Karpas-422 (cell line): Measurements from ENCODE around the gene SLC1A2. TPM values are rescaled to one million over a fixed set of nuclear protein-coding genes. Genes with fewer than 3 reads are reported as not detected.

ENCODE experiments used
- DNase-seq: peaks from one replicate; pipeline ENCODE4 v3.0.0-alpha.2; 2015
- H2AFZ ChIP-seq: fragments of 200-600 bp; sonication (generic); 2 replicates; pipeline ENCODE4 v1.6.1; 2014; ENCODE audit warnings: antibody characterized with exemption, low read length, mixed read lengths
- H3K27ac ChIP-seq: fragments of 200-600 bp; sonication (generic); 2 replicates; pipeline ENCODE4 v1.5.1; 2014; ENCODE audit warnings: mild to moderate bottlenecking, low read length, moderate library complexity
- H3K27me3 ChIP-seq: fragments of 200-600 bp; sonication (generic); 2 replicates; pipeline ENCODE4 v1.6.1; 2014; ENCODE audit warnings: low read length, mixed read lengths
- H3K36me3 ChIP-seq: fragments of 200-600 bp; sonication (generic); 2 replicates; pipeline ENCODE4 v1.6.1; 2014; ENCODE audit warnings: low read length, mixed read lengths; ENCODE audit not compliant: insufficient read depth
- H3K4me1 ChIP-seq: fragments of 200-600 bp; sonication (generic); 2 replicates; pipeline ENCODE4 v1.6.1; 2014; ENCODE audit warnings: mild to moderate bottlenecking, low read length, mixed read lengths
- H3K4me2 ChIP-seq: fragments of 200-600 bp; sonication (generic); 2 replicates; pipeline ENCODE4 v1.6.1; 2014; ENCODE audit warnings: low read length, low read depth, mild to moderate bottlenecking; ENCODE audit not compliant: poor library complexity, severe bottlenecking
- H3K4me3 ChIP-seq: fragments of 200-600 bp; sonication (generic); 2 replicates; pipeline ENCODE4 v1.5.1; 2014; ENCODE audit warnings: mild to moderate bottlenecking, antibody characterized with exemption, low read length, mixed read lengths
- H3K79me2 ChIP-seq: fragments of 200-600 bp; sonication (generic); 2 replicates; pipeline ENCODE4 v1.6.1; 2014; ENCODE audit warnings: mild to moderate bottlenecking, low read length, mixed read lengths
- H3K9ac ChIP-seq: fragments of 200-600 bp; sonication (generic); 2 replicates; pipeline ENCODE4 v1.6.0; 2014; ENCODE audit warnings: low read length
- H3K9me2 ChIP-seq: fragments of 200-600 bp; sonication (generic), shearing (Covaris generic); replicated peaks from 2 replicates; pipeline ENCODE4 v1.6.0; 2014; ENCODE audit warnings: mild to moderate bottlenecking, low read length, moderate library complexity; ENCODE audit not compliant: insufficient read depth
- H3K9me3 ChIP-seq: fragments of 300-700, 200-600 bp; sonication (generic); 2 replicates; pipeline ENCODE4 v1.6.1; 2014; ENCODE audit warnings: low read length, mixed read lengths
- H4K20me1 ChIP-seq: fragments of 200-600 bp; sonication (generic); 2 replicates; pipeline ENCODE4 v1.6.1; 2014; ENCODE audit warnings: mild to moderate bottlenecking, antibody characterized with exemption, low read length, low read depth; ENCODE audit not compliant: insufficient read depth
- total RNA-seq: library from RNA; depleted of rRNA; stranded (reverse); fragments of >200 nt; shearing (Covaris generic); gene quantifications from 2 replicates; pipeline ENCODE4 v1.2.3, GENCODE V29; 2014; ENCODE audit warnings: low replicate concordance

The SLC1A2 gene
- total RNA-seq, 1 experiment from 2014 or later: not detected

GRCh38 chr11:35390737-35391682 lies 28.3 kb downstream of the SLC1A2 start:
- peak; percentile 71 for DNase-seq
- Histone ChIP-seq H3K79me2 (no peaks in the 10 kb centered on the region), H3K27ac (no peak overlapping the region), H3K4me3 (peak overlapping the region; percentile 22; the same call in 1 of the 2 replicates), H3K9me2 (no peaks in the 10 kb centered on the region), H3K9ac (no peak overlapping the region), H3K4me2 (peak overlapping the region; percentile 55), H3K9me3 (no peaks in the 10 kb centered on the region), H4K20me1 (no peaks in the 10 kb centered on the region; the same call in 1 of the 2 replicates), H3K27me3 (no peaks in the 10 kb centered on the region), H2AFZ (no peak overlapping the region), H3K4me1 (peaks cover 29% of the 10 kb centered on the region), H3K36me3 (no peaks in the 10 kb centered on the region)

- no peak overlapping the region for H3K4me3 ChIP-seq
- no peaks in the 10 kb centered on the region; the same call in 1 of the 2 replicates for H4K20me1 ChIP-seq
- no peak overlapping the region for H3K27ac ChIP-seq
- H3K4me2 ChIP-seq: no peak overlapping the region
- no peak overlapping the region for H3K9ac ChIP-seq
- no peaks in the 10 kb centered on the region for H3K9me2 ChIP-seq
- H2AFZ ChIP-seq: no peak overlapping the region
- H3K4me1 ChIP-seq: peaks cover 29% of the 10 kb centered on the region
- H3K79me2 ChIP-seq: no peaks in the 10 kb centered on the region
- H3K27me3 ChIP-seq: no peaks in the 10 kb centered on the region
- no peaks in the 10 kb centered on the region for H3K9me3 ChIP-seq
- DNase-seq: no peak
- H3K36me3 ChIP-seq: no peaks in the 10 kb centered on the region
Measured at GRCh38 chr11:35389897-35390465, 29.4 kb downstream of the SLC1A2 start.

- Histone ChIP-seq H3K4me3 (no peak overlapping the region), H3K4me2 (no peak overlapping the region), H3K9me3 (no peaks in the 10 kb centered on the region), H3K79me2 (no peaks in the 10 kb centered on the region), H3K36me3 (no peaks in the 10 kb centered on the region), H3K27me3 (no peaks in the 10 kb centered on the region), H4K20me1 (no peaks in the 10 kb centered on the region; the same call in 1 of the 2 replicates), H3K27ac (no peak overlapping the region), H3K4me1 (peaks cover 29% of the 10 kb centered on the region), H3K9me2 (no peaks in the 10 kb centered on the region), H3K9ac (no peak overlapping the region), H2AFZ (no peak overlapping the region)
- DNase-seq: no peak
Measured at GRCh38 chr11:35389112-35389511, 30.2 kb downstream of the SLC1A2 start.

- H3K27me3 ChIP-seq: no peaks in the 10 kb centered on the region
- no peak overlapping the region for H2AFZ ChIP-seq
Measured at GRCh38 chr11:35388061-35388460, 31.3 kb downstream of the SLC1A2 start.

GRCh38 chr11:35387111-35387982 lies 32.0 kb downstream of the SLC1A2 start:
- no peaks in the 10 kb centered on the region for H3K9me3 ChIP-seq
- H3K36me3 ChIP-seq: no peaks in the 10 kb centered on the region
- H3K4me1 ChIP-seq: peaks cover 19% of the 10 kb centered on the region
- H4K20me1 ChIP-seq: no peaks in the 10 kb centered on the region; the same call in 1 of the 2 replicates
- DNase-seq: no peak
- H3K79me2 ChIP-seq: no peaks in the 10 kb centered on the region
- no peak overlapping the region for H3K9ac ChIP-seq
- no peak overlapping the region for H3K4me3 ChIP-seq
- no peak overlapping the region for H2AFZ ChIP-seq
- no peaks in the 10 kb centered on the region for H3K9me2 ChIP-seq
- H3K27ac ChIP-seq: no peak overlapping the region
- no peak overlapping the region for H3K4me2 ChIP-seq
- no peaks in the 10 kb centered on the region for H3K27me3 ChIP-seq

More at GRCh38 chr11:35388061-35388460, 31.3 kb downstream of the SLC1A2 start:
- H3K79me2 ChIP-seq: no peaks in the 10 kb centered on the region
- H3K27ac ChIP-seq: no peak overlapping the region
- H3K9me3 ChIP-seq: no peaks in the 10 kb centered on the region
- H3K4me3 ChIP-seq: no peak overlapping the region
- H4K20me1 ChIP-seq: no peaks in the 10 kb centered on the region; the same call in 1 of the 2 replicates
- DNase-seq: no peak
- H3K36me3 ChIP-seq: no peaks in the 10 kb centered on the region
- no peaks in the 10 kb centered on the region for H3K9me2 ChIP-seq
- H3K4me1 ChIP-seq: peaks cover 25% of the 10 kb centered on the region
- no peak overlapping the region for H3K9ac ChIP-seq
- no peak overlapping the region for H3K4me2 ChIP-seq

GRCh38 chr11:35383953-35384352 lies 35.4 kb downstream of the SLC1A2 start:
- Histone ChIP-seq H3K4me1 (no peaks in the 10 kb centered on the region), H3K36me3 (no peaks in the 10 kb centered on the region), H3K4me2 (no peak overlapping the region), H2AFZ (no peak overlapping the region), H3K79me2 (no peaks in the 10 kb centered on the region), H3K9me2 (no peaks in the 10 kb centered on the region), H4K20me1 (no peaks in the 10 kb centered on the region), H3K9ac (no peak overlapping the region), H3K27me3 (no peaks in the 10 kb centered on the region), H3K4me3 (no peak overlapping the region), H3K27ac (no peak overlapping the region), H3K9me3 (no peaks in the 10 kb centered on the region)
- DNase-seq: no peak

- Histone ChIP-seq H3K36me3 (no peaks in the 10 kb centered on the region), H3K4me1 (no peaks in the 10 kb centered on the region), H3K4me2 (no peak overlapping the region), H3K27me3 (no peaks in the 10 kb centered on the region), H3K9ac (no peak overlapping the region), H4K20me1 (no peaks in the 10 kb centered on the region), H3K79me2 (no peaks in the 10 kb centered on the region), H3K9me3 (no peaks in the 10 kb centered on the region), H3K9me2 (no peaks in the 10 kb centered on the region), H3K4me3 (no peak overlapping the region), H3K27ac (no peak overlapping the region), H2AFZ (no peak overlapping the region)
- DNase-seq: no peak
Measured at GRCh38 chr11:35381709-35382322, 37.5 kb downstream of the SLC1A2 start.
